ENCODE results near the gene RAD23A. TPM values are rescaled to one million over a fixed set of nuclear protein-coding genes. Genes with fewer than 3 reads are reported as not detected.
A peak's percentile ranks its signal among the peaks of the same experiment; 100 is the strongest.
"Not testable (repeated sequence)": the region's sequence is repeated elsewhere in the genome, so short reads cannot be mapped to it uniquely, and the experiment has no call there.

RAD23A gene
- total RNA-seq, 1 donor from 2014 or later, result 78.8 TPM

- Mint-ChIP-seq H3K27me3 (no peaks in the 10 kb centered on the region), H3K36me3 (ENCODE audit: insufficient read depth) (no peaks in the 10 kb centered on the region), H3K9me3 (ENCODE audit: low read depth) (no peaks in the 10 kb centered on the region), H3K4me3 (ENCODE audit: low read depth) (peak overlapping the region; percentile 57), H3K4me1 (ENCODE audit: low read depth) (peaks cover 20% of the 10 kb centered on the region), H3K27ac (peak overlapping the region; percentile 97)
- DNase-seq (ENCODE audit: low spot score, unreplicated experiment), result no peak
- TF ChIP-seq CTCF (IDR thresholded peaks at IDR 0.05; ENCODE audit: unreplicated experiment), result no peak
Observed at GRCh38 chr19:12913011-12913561, 32.6 kb upstream of the RAD23A start.

- no peaks in the 10 kb centered on the region for H3K36me3 Mint-ChIP-seq (ENCODE audit: insufficient read depth)
- peak overlapping the region; percentile 57 for H3K4me3 Mint-ChIP-seq (ENCODE audit: low read depth)
- peaks cover 20% of the 10 kb centered on the region for H3K4me1 Mint-ChIP-seq (ENCODE audit: low read depth)
- no peaks in the 10 kb centered on the region for H3K9me3 Mint-ChIP-seq (ENCODE audit: low read depth)
- TF ChIP-seq CTCF (IDR thresholded peaks at IDR 0.05; ENCODE audit: unreplicated experiment), result no peak
- peak overlapping the region; percentile 97 for H3K27ac Mint-ChIP-seq
- H3K27me3 Mint-ChIP-seq, result no peaks in the 10 kb centered on the region
- no peak for DNase-seq (ENCODE audit: low spot score, unreplicated experiment)
Observed at GRCh38 chr19:12913851-12914690, 31.6 kb upstream of the RAD23A start.

- not testable (repeated sequence) for DNase-seq (ENCODE audit: low spot score, unreplicated experiment); H3K27ac Mint-ChIP-seq; H3K27me3 Mint-ChIP-seq; H3K9me3 Mint-ChIP-seq (ENCODE audit: low read depth); H3K4me3 Mint-ChIP-seq (ENCODE audit: low read depth); H3K36me3 Mint-ChIP-seq (ENCODE audit: insufficient read depth)
- H3K4me1 Mint-ChIP-seq (ENCODE audit: low read depth), result peaks cover 24% of the 10 kb centered on the region
Observed at GRCh38 chr19:12915860-12916259, 29.8 kb upstream of the RAD23A start.

GRCh38 chr19:12918253-12918652 lies 27.4 kb upstream of the RAD23A start:
- Mint-ChIP-seq H3K4me3 (ENCODE audit: low read depth) (peak overlapping the region; percentile 52), H3K9me3 (ENCODE audit: low read depth) (no peaks in the 10 kb centered on the region), H3K27me3 (no peaks in the 10 kb centered on the region), H3K27ac (peak overlapping the region; percentile 94), H3K4me1 (ENCODE audit: low read depth) (peaks cover 11% of the 10 kb centered on the region), H3K36me3 (ENCODE audit: insufficient read depth) (peaks cover 8% of the 10 kb centered on the region)
- no peak for TF ChIP-seq CTCF (IDR thresholded peaks at IDR 0.05; ENCODE audit: unreplicated experiment)
- DNase-seq (ENCODE audit: low spot score, unreplicated experiment), result no peak

GRCh38 chr19:12921047-12921446 lies 24.6 kb upstream of the RAD23A start:
- no peak for DNase-seq (ENCODE audit: low spot score, unreplicated experiment)
- Mint-ChIP-seq H3K9me3 (ENCODE audit: low read depth) (no peaks in the 10 kb centered on the region), H3K27ac (peak overlapping the region; percentile 85), H3K27me3 (no peaks in the 10 kb centered on the region), H3K36me3 (ENCODE audit: insufficient read depth) (peaks cover 14% of the 10 kb centered on the region), H3K4me1 (ENCODE audit: low read depth) (peaks cover 4% of the 10 kb centered on the region), H3K4me3 (ENCODE audit: low read depth) (no peak overlapping the region)
- no peak for TF ChIP-seq CTCF (IDR thresholded peaks at IDR 0.05; ENCODE audit: unreplicated experiment)

All from progenitor cell of endocrine pancreas (in vitro differentiated cells).